PC-3 (cell line): Measurements from ENCODE around the gene ACOT13.

Experiments
- CTCF ChIP-seq: fragments of 300-600 bp; sonication (generic); conservative IDR thresholded peaks from 2 replicates; pipeline ENCODE4 v1.5.1; 2017; ENCODE audit warnings: antibody characterized with exemption, low read depth, mild to moderate bottlenecking, low read length
- EZH2 ChIP-seq: fragments of 300-600 bp; sonication (generic); IDR thresholded peaks from one replicate; pipeline ENCODE4 v1.6.1; 2017; ENCODE audit warnings: antibody characterized with exemption, mild to moderate bottlenecking, low read length; ENCODE audit not compliant: unreplicated experiment
- EZH2phosphoT487 ChIP-seq: fragments of 300-600 bp; sonication (generic); IDR thresholded peaks from 2 replicates; pipeline ENCODE4 v1.6.1; 2018; ENCODE audit warnings: mild to moderate bottlenecking, antibody characterized with exemption, low read length, borderline replicate concordance

- TF ChIP-seq CTCF = no peak
- TF ChIP-seq EZH2phosphoT487 = no peak
- TF ChIP-seq EZH2 = no peak
Observed at GRCh38 chr6:24644377-24644776, 22.5 kb upstream of the ACOT13 start.
